ENCODE results near the gene C1QTNF3. TPM values are rescaled to one million over a fixed set of nuclear protein-coding genes. Genes with fewer than 3 reads are reported as not detected.

The C1QTNF3 gene
- total RNA-seq, 1 donor, result 2.2 TPM

GRCh38 chr5:33968211-33969005, 74.6 kb downstream of the C1QTNF3 start:
- no peak overlapping the region for H2AFZ ChIP-seq (ENCODE audit: low read length)
- H3K9me3 ChIP-seq (ENCODE audit: low read depth, low read length), result no peaks in the 10 kb centered on the region
- no peaks in the 10 kb centered on the region for H4K20me1 ChIP-seq (ENCODE audit: insufficient read depth, low read length)
- DNase-seq (ENCODE audit: insufficient read length, low spot score, missing footprints), result no peak
- H3K4me3 ChIP-seq (ENCODE audit: insufficient read depth, low read length), result no peak overlapping the region
- no peak for TF ChIP-seq CTCF (IDR thresholded peaks at IDR 0.05; ENCODE audit: extremely low read depth, low read depth, low read length)
- no peaks in the 10 kb centered on the region for H3K36me3 ChIP-seq (ENCODE audit: insufficient read depth, low read length)
- H3K79me2 ChIP-seq (ENCODE audit: insufficient read depth, low read length), result no peaks in the 10 kb centered on the region
- no peaks in the 10 kb centered on the region for H3K4me1 ChIP-seq (ENCODE audit: insufficient read depth, low read length)
- no peak overlapping the region for H3K4me2 ChIP-seq (ENCODE audit: insufficient read depth, low read length)
- peaks cover 6% of the 10 kb centered on the region for H3K27me3 ChIP-seq (ENCODE audit: insufficient read depth, low read length)
- H3K27ac ChIP-seq (ENCODE audit: low read depth, low read length), result no peak overlapping the region

Small RNA genes lying within 50 kb of the gene (small RNA-seq; reads per million reads assigned to genes)
- not detected for gene AC139783.1

Other genes starting within 250 kb of the C1QTNF3 start
- 6.9 and 8.3 TPM in 2 replicates for gene ADAMTS12, start 151.2 kb downstream of the C1QTNF3 start, total RNA-seq
- gene RXFP3, start 106.8 kb downstream of the C1QTNF3 start, total RNA-seq, result not detected in 2 replicates
- gene SLC45A2, start 58.5 kb downstream of the C1QTNF3 start, total RNA-seq, result 0.36 and 0.59 TPM in 2 replicates
- gene AMACR, start 35.2 kb downstream of the C1QTNF3 start, total RNA-seq, result 15.2 and 15.3 TPM in 2 replicates